AG08396 (cell line): ENCODE data around the gene ZNF750.
A peak's percentile ranks its signal among the peaks of the same experiment; 100 is the strongest.
"Not testable (repeated sequence)": the region's sequence is repeated elsewhere in the genome, so short reads cannot be mapped to it uniquely, and the experiment has no call there.

Experiments
- DNase-seq: peaks from one replicate; pipeline ENCODE4 v3.0.0; 2012; ENCODE audit warnings: low spot score, mixed read lengths

The ZNF750 gene

GRCh38 chr17:82793974-82794630, 45.7 kb downstream of the ZNF750 start:
- no peak for DNase-seq

DNA sequence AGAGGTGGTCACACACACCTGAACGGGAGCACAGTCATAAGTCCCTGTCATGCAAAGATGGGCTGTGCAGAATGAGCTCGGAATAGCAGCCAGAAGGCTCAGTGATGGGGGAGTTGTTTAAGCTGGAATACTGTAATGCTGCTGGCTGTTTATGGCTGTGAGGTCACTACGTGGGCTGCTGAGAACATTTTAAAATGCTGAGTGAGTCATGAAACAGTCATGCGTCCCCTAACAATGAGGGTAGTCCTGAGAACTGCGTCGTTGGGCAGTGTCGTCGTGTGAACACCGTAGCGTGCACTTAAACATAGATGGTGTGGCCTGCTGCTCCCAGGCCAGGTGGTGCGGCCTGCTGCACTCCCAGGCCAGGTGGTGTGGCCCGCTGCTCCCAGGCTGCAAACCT, 48.3 kb downstream of the ZNF750 start:
- DNase-seq: peak; percentile 78

DNA sequence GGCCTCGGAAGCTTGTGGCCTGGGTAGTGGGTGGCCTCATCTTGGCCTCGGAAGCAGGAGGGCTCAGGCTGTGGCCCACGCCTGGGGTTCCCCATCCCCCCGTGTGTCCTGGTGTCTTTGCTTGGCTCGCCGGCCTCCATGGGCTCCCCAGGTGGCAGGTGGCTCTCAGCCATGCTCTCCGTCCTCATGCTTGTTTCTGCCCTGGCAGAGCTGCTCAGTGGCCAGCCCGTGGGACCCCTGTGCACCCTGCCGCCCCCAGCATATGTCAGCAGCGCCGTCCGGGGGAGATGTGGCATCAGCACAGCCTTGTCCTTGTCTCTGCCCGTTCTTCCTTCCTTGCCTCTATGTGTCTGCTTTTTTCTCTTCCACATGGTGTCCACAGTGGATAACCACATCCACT, 49.4 kb downstream of the ZNF750 start:
- no peak for DNase-seq

DNA sequence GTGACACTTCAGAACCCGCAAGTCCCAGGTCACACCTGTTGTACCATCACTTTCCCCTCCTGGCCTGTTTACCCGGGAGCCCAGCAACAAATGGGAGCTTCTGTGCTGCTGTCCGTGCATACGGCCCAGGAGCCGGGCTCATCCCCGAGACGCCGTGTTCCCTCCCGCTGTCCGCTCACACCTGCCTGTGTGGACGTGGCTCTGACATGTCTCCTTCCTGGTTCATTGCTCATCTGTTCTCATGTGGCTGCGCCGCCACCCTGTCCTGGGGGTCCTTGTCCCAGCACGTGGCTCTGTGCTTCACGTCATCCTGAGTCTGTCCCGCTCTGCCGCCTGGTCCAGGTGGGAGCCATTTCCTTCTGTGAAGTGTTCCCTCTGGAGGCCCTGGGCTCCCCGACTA, 50.0 kb downstream of the ZNF750 start:
- no peak for DNase-seq

GRCh38 chr17:82789051-82789592, 50.7 kb downstream of the ZNF750 start:
- DNase-seq: no peak

DNA sequence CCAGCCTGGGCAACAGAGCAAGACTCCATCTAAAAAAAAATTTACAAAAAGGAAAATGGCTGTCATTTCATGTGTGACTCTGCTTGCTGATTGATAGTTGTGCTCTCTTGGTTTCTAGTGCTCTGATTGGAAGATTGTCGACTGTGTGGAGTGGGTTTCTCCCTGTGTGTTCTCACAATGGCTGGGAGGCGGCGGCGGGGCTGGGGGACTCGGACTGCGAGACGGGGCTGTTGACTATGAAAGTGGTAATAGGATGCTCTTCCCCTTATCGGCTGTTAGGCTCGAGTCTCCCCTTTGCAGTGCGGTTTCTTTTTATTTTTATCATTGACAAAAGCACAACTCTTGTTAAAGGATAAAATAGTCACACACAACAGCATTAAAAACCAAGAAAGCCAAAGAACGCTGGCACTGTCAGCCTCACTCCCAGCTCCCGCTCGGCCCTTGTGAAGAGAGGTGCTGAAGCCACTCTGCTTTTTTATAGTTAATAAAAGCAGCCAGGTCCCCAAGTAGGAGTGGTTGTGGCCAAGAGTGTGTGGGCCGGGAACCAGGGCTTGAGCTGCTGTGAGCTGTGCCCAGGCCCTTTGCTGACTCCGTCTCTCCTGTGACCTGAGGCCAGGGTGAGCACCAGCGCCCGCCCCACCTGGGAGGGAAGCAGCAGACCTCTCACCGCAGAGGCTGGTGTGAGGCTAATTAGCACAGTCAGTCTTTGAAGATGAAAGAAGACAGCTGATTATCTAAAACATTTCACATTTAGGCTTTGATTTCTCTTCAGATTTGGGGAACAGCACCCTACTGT, 51.4 kb downstream of the ZNF750 start:
- DNase-seq: no peak

DNA sequence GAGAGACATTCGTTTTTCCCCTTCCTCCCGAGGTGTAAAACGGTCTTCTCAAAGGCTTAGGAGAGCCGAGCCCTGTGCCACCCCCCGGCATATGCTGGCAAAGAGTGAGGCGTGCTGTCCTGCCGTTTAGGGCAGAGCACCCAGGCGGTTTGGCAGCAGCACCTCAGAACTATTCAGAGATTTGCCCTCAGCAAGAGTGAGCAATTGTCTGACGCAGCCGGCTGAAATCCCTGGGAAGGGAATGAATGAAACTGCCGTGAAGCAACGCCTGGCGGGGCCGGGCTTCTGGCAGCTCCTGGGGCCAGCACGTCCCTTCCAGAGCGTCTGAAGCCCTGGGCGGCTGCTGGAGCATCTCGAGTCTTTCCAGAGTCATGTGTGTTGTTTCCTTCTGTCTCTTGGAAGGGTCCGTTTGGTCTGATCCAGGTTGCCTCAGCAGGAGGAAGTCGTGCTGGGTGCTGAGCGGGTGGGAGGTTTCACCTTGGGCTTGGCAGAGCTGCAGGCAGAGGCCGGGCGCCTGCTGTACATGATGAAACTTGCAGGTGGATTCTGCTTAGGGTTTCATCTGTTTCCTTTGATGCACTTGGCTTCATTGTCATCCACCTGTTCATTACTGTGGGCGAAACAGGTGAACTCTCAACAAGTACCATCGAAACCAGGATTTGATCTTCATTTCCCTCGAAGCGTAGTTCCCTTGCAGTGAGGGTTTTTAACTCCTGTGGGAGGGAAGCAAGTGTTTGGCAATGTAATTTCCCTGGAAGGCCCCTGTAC, 52.6 kb downstream of the ZNF750 start:
- DNase-seq: no peak

DNA sequence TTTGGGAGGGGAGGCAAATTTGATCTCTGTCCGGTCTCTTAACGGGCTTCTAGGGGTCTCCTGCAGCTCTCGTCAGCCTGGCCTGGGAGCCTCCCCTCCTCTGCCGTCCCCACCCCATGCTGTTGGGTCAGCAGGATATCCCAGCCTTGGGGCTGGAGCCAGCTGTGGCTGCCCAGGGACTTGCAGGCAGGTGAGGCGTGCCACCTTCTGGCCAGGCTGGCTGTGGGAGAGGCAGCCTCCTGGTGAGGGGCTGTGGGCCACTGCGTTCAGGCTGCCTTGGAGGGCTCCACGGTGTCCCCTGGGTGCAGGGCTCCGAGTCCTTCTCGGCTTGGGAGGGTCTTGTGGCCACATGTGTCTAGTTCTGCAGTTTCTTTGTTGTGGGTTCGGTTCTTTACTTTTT, 53.4 kb downstream of the ZNF750 start:
- no peak for DNase-seq

- not testable (repeated sequence) for DNase-seq
These were observed 54.2 kb downstream of the ZNF750 start for GRCh38 chr17:82785581-82785980.

DNA sequence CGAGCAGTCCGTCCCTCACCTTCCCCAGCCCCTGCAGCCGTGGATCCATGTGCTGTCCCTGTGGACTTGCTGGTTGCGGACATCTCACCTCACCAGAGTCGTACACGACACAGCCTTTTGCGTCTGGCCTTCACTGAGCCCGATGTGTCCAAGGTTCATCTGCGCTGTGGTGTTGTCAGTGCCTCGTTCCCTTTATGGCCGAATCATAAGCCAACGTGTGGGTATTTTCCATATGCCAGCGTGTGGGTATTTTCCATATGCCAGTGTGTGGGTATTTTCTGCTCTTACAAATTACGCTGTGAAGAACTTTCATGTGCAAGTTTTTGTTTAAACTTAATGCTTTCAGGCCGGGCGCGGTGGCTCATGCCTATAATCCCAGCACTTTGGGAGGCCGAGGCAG, 56.3 kb downstream of the ZNF750 start:
- DNase-seq: no peak

DNA sequence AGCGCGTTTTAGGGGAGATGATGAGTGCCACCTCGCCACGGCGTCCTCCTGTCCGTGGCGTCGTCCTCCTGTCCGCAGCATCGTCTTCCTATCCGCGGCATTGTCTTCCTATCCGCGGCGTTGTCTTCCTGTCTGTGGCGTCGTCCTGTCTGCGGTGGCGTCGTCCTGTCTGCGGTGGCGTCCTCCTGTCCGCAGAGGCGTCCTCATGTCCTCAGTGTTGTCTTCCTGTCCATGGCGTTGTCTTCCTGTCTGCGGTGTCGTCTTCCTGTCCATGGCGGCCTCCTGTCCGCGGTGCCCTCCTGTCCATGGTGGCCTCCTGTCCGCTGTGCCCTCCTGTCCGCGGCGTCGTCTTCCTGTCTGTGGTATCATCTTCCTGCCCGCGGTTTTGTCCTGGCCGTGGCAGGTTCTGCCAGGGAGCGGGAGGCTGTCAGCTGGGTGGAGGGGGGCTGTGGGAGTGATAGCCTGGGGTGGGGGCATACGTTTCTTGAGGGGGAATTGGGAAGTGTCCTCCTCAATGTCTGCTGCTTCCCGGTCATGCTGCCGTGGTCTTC, 57.1 kb downstream of the ZNF750 start:
- DNase-seq: no peak

DNA sequence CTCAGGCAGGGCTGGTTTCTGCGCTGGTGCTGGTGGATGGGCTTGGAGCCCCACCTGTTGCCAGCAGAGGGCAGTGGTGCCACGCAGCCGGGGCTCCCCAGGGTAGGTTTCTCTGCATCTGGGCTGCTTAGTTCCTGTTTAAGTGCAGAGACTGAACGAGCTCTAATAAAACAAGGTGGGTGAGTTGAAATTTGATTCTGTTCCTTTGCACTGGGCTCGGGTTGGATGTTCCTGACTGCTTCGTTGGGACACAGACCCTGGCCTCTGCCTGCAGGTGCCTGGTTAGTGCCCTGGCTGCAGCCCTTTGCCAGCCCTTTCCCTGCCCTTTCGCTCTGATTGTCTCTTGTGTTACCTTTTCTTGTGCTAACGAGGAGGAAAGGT, 57.9 kb downstream of the ZNF750 start:
- DNase-seq: peak; percentile 95

DNA sequence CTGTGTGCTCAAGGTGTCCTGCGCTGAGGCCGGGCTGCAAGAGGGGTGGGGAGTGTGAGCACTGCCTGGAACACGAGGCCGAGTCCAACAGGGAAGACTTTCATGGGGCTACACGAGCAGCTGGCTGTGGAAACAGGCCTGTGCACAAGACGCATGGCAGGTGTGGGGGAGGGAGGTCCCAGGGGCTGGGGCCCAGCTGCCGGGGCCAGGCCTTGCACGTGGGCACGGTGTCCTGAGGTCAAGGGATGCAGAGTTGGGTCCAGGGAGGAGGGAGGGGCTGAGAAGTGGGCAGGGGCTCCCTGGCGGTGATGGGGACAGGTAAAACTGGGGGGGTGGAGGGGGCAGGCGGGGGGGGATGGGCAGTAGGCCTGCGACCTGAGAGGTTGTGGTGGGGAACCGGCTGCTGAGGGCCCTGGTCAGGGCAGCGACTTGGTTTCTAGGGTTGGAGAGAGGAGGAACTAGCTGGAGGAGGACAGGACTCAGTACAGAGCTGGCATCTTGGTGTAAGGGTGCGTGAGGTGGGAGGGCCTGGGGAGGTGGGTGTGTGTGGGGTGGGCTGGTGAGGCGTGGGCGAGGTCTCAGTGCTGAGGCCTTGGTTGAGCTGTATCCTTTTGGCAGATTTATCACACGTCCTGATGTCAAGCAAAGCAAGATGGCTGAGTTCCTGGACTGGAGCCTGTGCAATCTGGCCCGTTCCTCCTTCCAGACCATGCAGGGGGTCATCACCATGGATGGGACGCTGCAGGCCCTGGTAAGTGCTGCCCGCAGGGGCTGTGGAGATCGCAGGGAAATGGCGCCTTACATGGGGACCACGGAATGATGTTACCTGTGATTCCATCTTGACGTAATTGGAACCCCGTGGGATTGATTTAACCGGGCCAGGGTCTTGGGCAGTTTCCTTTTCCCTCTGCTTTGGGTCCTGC, 58.6 kb downstream of the ZNF750 start:
- no peak for DNase-seq

DNA sequence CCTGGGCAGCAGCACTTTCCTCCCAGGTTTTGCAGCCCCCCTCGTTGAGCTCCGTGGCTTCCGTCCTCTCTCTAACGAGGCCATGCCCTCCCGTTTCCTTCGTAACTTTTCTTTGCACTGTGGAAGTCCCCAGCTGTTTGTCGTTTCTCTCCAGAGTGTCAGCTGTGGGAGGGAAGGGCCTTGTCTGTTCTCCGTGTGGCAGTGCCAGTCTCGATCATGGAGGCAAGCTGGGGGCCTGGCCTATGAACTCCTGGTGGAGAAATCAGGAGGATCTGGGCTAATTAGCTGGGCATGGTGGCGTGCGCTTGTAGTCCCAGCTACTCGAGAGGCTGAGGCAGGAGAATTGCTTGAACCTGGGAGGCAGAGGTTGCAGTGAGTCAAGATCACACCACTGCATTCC, 59.6 kb downstream of the ZNF750 start:
- DNase-seq: no peak

GRCh38 chr17:82779541-82779940, 60.3 kb downstream of the ZNF750 start:
- no peak for DNase-seq
